ENCODE measurements around the gene ITIH5.

DNA sequence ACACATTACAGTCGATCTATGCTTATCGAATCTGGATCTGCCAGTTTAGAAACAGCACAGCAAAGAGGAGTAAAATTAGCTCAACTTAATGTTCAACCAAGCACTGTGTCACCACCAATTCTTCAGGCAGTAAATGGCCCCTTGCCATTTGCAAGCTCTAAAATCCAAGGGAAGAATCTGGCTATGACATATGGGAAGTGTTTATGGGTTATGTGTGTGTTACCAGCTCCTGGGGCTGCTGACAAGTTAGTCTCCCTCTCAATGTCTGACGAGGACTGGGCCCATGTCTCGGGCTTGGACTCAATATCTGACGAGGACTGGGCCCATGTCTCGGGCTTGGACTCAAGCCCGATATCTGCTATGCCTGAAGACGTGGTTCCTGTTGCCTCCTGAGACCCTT, 30.7 kb upstream of the ITIH5 start:
- TF ChIP-seq, protein P1, sequence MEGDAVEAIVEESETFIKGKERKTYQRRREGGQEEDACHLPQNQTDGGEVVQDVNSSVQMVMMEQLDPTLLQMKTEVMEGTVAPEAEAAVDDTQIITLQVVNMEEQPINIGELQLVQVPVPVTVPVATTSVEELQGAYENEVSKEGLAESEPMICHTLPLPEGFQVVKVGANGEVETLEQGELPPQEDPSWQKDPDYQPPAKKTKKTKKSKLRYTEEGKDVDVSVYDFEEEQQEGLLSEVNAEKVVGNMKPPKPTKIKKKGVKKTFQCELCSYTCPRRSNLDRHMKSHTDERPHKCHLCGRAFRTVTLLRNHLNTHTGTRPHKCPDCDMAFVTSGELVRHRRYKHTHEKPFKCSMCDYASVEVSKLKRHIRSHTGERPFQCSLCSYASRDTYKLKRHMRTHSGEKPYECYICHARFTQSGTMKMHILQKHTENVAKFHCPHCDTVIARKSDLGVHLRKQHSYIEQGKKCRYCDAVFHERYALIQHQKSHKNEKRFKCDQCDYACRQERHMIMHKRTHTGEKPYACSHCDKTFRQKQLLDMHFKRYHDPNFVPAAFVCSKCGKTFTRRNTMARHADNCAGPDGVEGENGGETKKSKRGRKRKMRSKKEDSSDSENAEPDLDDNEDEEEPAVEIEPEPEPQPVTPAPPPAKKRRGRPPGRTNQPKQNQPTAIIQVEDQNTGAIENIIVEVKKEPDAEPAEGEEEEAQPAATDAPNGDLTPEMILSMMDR (IDR thresholded peaks at IDR 0.05): no peak
- no peak for TF ChIP-seq EZH2 (IDR thresholded peaks at IDR 0.05; ENCODE audit: borderline replicate concordance, insufficient read depth, low read depth, low read length, poor library complexity, severe bottlenecking)
